ENCODE measurements around the gene NEU3.

Gene NEU3

GRCh38 chr11:75050516-75050915, 61.8 kb downstream of the NEU3 start:
- DNase-seq (ENCODE audit: low read depth), result no peak
- H3K4me3 ChIP-seq (ENCODE audit: low read depth, low read length), result no peak overlapping the region
- no peak for TF ChIP-seq CTCF (conservative IDR thresholded peaks at IDR 0.05; ENCODE audit: low read depth, low read length)

- DNase-seq (ENCODE audit: low read depth), result no peak
- H3K4me3 ChIP-seq (ENCODE audit: low read depth, low read length), result no peak overlapping the region
- no peak for TF ChIP-seq CTCF (conservative IDR thresholded peaks at IDR 0.05; ENCODE audit: low read depth, low read length)
These were observed 62.3 kb downstream of the NEU3 start for GRCh38 chr11:75051043-75051442.

GRCh38 chr11:75052457-75052856, 63.7 kb downstream of the NEU3 start:
- H3K4me3 ChIP-seq (ENCODE audit: low read depth, low read length), result no peak overlapping the region
- no peak for TF ChIP-seq CTCF (conservative IDR thresholded peaks at IDR 0.05; ENCODE audit: low read depth, low read length)
- DNase-seq (ENCODE audit: low read depth), result no peak

GRCh38 chr11:75055511-75055910, 66.8 kb downstream of the NEU3 start:
- H3K4me3 ChIP-seq (ENCODE audit: low read depth, low read length), result no peak overlapping the region
- peak; percentile 37 for DNase-seq (ENCODE audit: low read depth)
- TF ChIP-seq CTCF (conservative IDR thresholded peaks at IDR 0.05; ENCODE audit: low read depth, low read length), result no peak

- no peak overlapping the region for H3K4me3 ChIP-seq (ENCODE audit: low read depth, low read length)
- no peak for TF ChIP-seq CTCF (conservative IDR thresholded peaks at IDR 0.05; ENCODE audit: low read depth, low read length)
- no peak for DNase-seq (ENCODE audit: low read depth)
These were observed 68.1 kb downstream of the NEU3 start for GRCh38 chr11:75056814-75057213.

GRCh38 chr11:75059299-75059698, 70.6 kb downstream of the NEU3 start:
- DNase-seq (ENCODE audit: low read depth), result no peak
- TF ChIP-seq CTCF (conservative IDR thresholded peaks at IDR 0.05; ENCODE audit: low read depth, low read length), result no peak
- no peak overlapping the region for H3K4me3 ChIP-seq (ENCODE audit: low read depth, low read length)

- TF ChIP-seq CTCF (conservative IDR thresholded peaks at IDR 0.05; ENCODE audit: low read depth, low read length), result no peak
- DNase-seq (ENCODE audit: low read depth), result no peak
- no peak overlapping the region for H3K4me3 ChIP-seq (ENCODE audit: low read depth, low read length)
These were observed 75.1 kb downstream of the NEU3 start for GRCh38 chr11:75063741-75064314.

Measured in choroid plexus epithelial cell (primary cell).